Endothelial cell of umbilical vein (primary cell): ENCODE data around the gene LRRC30. TPM values are rescaled to one million over a fixed set of nuclear protein-coding genes. Genes with fewer than 3 reads are reported as not detected.
"Not testable (repeated sequence)": the region's sequence is repeated elsewhere in the genome, so short reads cannot be mapped to it uniquely, and the experiment has no call there.

ENCODE experiments used
- BruUV-seq: library from RNA; stranded (reverse); fragments of 400-500 nt; replicated peaks from 2 replicates; lab custom pipeline; 2021; lab: Mats Ljungman, UMichigan
- CTCF ChIA-PET: fragments of 300-600, 350-600 bp; sonication (Branson Sonifier 250); formaldehyde crosslinking; loops from one replicate; lab custom pipeline; 2021; ENCODE audit warnings: antibody characterized with exemption, inconsistent platforms; lab: Charles Lee
- POLR2A ChIA-PET: fragments of 300-600, 350-600 bp; sonication (Branson Sonifier 250); formaldehyde crosslinking; loops from one replicate; lab custom pipeline; 2021; ENCODE audit warnings: antibody characterized with exemption, inconsistent platforms; lab: Charles Lee
- DNase-seq: peaks from one replicate; pipeline ENCODE4 v3.0.0-alpha.2; 2011; ENCODE audit warnings: low read depth, low spot score
- FAIRE-seq: peaks from 2 replicates; lab custom pipeline; 2011; peaks lifted over from hg19 to GRCh38; lab: Jason Lieb, UNC
- H2AFZ ChIP-seq: 2 replicates; pipeline ENCODE4 v1.6.0; 2012; ENCODE audit warnings: low read depth, low read length, control low read depth, inconsistent platforms
- H3K27ac ChIP-seq: 2 replicates; pipeline ENCODE4 v1.5.1; 2011; ENCODE audit warnings: low read depth, mild to moderate bottlenecking, control low read depth, low read length, moderate library complexity; ENCODE audit not compliant: insufficient read depth
- H3K27me3 ChIP-seq, 2 experiments: 2 replicates each; pipeline versions ENCODE4 v1.6.0 to v1.6.1; 2011; ENCODE audit warnings: low read length in 2 of 2, mixed read lengths in 1 of 2; ENCODE audit not compliant: control insufficient read depth in 2 of 2, insufficient read depth in 2 of 2
- H3K36me3 ChIP-seq, 2 experiments: 2 replicates in 1 of 2; 3 replicates in 1 of 2; pipeline ENCODE4 v1.5.1; 2011; ENCODE audit warnings: low read length in 2 of 2, mild to moderate bottlenecking in 1 of 2, moderate library complexity in 1 of 2; ENCODE audit not compliant: control insufficient read depth in 2 of 2, insufficient read depth in 2 of 2; ENCODE audit errors: extremely low read depth in 1 of 2
- H3K4me1 ChIP-seq: 3 replicates; pipeline ENCODE4 v1.5.1; 2011; ENCODE audit warnings: mild to moderate bottlenecking, low read length; ENCODE audit not compliant: control insufficient read depth, insufficient read depth; ENCODE audit errors: extremely low read depth
- H3K4me2 ChIP-seq: 2 replicates; pipeline ENCODE4 v1.6.1; 2011; ENCODE audit warnings: low read length, control low read depth, mixed read lengths; ENCODE audit not compliant: insufficient read depth
- H3K4me3 ChIP-seq, 3 experiments: fragments of 200-600 bp in 1 of 3; sonication (generic), shearing (Covaris generic) in 1 of 3; replicated peaks in 1 of 3; 2 replicates each; pipeline ENCODE4 v1.5.1; 2011 to 2016; ENCODE audit warnings: control low read depth in 3 of 3, low read length in 3 of 3, mild to moderate bottlenecking in 2 of 3, inconsistent platforms in 1 of 3, low read depth in 1 of 3, moderate library complexity in 1 of 3; ENCODE audit not compliant: insufficient read depth in 1 of 3
- H3K79me2 ChIP-seq: 2 replicates; pipeline ENCODE4 v1.6.0; 2012; ENCODE audit warnings: low read length, inconsistent platforms; ENCODE audit not compliant: control insufficient read depth, insufficient read depth
- H3K9ac ChIP-seq: replicated peaks from 2 replicates; pipeline ENCODE3; 2011; ENCODE audit warnings: low read length, control low read depth; ENCODE audit not compliant: insufficient read depth; ENCODE audit errors: extremely low read depth
- H3K9me1 ChIP-seq: replicated peaks from 3 replicates; pipeline ENCODE4 v1.6.0; 2011; ENCODE audit warnings: mild to moderate bottlenecking, low read length; ENCODE audit not compliant: control insufficient read depth, insufficient read depth; ENCODE audit errors: extremely low read depth
- H3K9me3 ChIP-seq: replicated peaks from 2 replicates; pipeline ENCODE4 v1.5.1; 2012; ENCODE audit warnings: low read length, inconsistent platforms; ENCODE audit not compliant: control insufficient read depth, insufficient read depth
- H4K20me1 ChIP-seq: replicated peaks from 2 replicates; pipeline ENCODE3; 2011; ENCODE audit warnings: mild to moderate bottlenecking, low read length; ENCODE audit not compliant: control insufficient read depth, insufficient read depth; ENCODE audit errors: extremely low read depth
- EZH2 ChIP-seq: IDR thresholded peaks from 2 replicates; pipeline ENCODE4 v1.6.1; 2012; ENCODE audit warnings: borderline replicate concordance, low read depth, mild to moderate bottlenecking, moderate library complexity, low read length, inconsistent platforms; ENCODE audit not compliant: severe bottlenecking
- FOS ChIP-seq: IDR thresholded peaks from 2 replicates; pipeline ENCODE4 v1.6.1; 2011; ENCODE audit warnings: mild to moderate bottlenecking, low read length, moderate library complexity, borderline replicate concordance; ENCODE audit not compliant: insufficient read depth
- GATA2 ChIP-seq: IDR thresholded peaks from 2 replicates; pipeline ENCODE4 v1.7.0; 2011; ENCODE audit warnings: low read depth, mild to moderate bottlenecking, moderate library complexity, mixed read lengths, low read length; ENCODE audit not compliant: insufficient read length, insufficient read depth
- JUN ChIP-seq: IDR thresholded peaks from 2 replicates; pipeline ENCODE4 v1.6.1; 2011; ENCODE audit warnings: borderline replicate concordance, low read depth; ENCODE audit not compliant: insufficient read length, insufficient read depth
- MYC ChIP-seq: IDR thresholded peaks from one replicate; pipeline ENCODE4 v1.6.1; 2011; ENCODE audit warnings: mild to moderate bottlenecking, low read depth, low read length
- POLR2A ChIP-seq: IDR thresholded peaks from 2 replicates; pipeline ENCODE4 v1.6.1; 2012; ENCODE audit warnings: low read depth, mild to moderate bottlenecking, control low read depth, low read length
- POLR2AphosphoS5 ChIP-seq: IDR thresholded peaks from 2 replicates; pipeline ENCODE4 v1.6.1; 2012; ENCODE audit warnings: low read depth, mild to moderate bottlenecking, control low read depth, low read length, moderate library complexity; ENCODE audit not compliant: insufficient read depth
- dilution Hi-C: fragments of 300-500 bp; cut with MboI; formaldehyde crosslinking; loops from one replicate; pipeline ENCODE4 v1.15.0; 2019; ENCODE audit warnings: low sequenced_read_pairs; ENCODE audit not compliant: extremely low pct_ligation_motif_present
- intact Hi-C: fragments of 100-400 bp; cut with micrococcal nuclease; formaldehyde crosslinking; loops from one replicate; pipeline ENCODE4 v1.10.0; 2022
- polyA plus RNA-seq, 4 experiments: library from polyadenylated mRNA; depleted of rRNA in 3 of 4; stranded (reverse) in 3 of 4; unstranded in 1 of 4; fragments of >200 nt; gene quantifications; 2 replicates each; pipeline versions ENCODE4 v1.2.1 to v1.2.3, GENCODE V29; 2011 to 2012; ENCODE audit warnings: missing spikeins in 1 of 4
- total RNA-seq: library from RNA; stranded (reverse); gene quantifications from 2 replicates; pipeline ENCODE4 v1.2.3, GENCODE V29; 2021
- TF ChIP-seq, protein P1 (sequence below), 2 donors: IDR thresholded peaks; 1 replicate in 1 of 2; 2 replicates in 1 of 2; pipeline ENCODE4 v1.5.1; 2011; ENCODE audit warnings: low read length in 2 of 2, mild to moderate bottlenecking in 2 of 2, moderate library complexity in 2 of 2, control low read depth in 1 of 2, inconsistent platforms in 1 of 2, low read depth in 1 of 2; ENCODE audit not compliant: insufficient read depth in 1 of 2; ENCODE audit errors: extremely low read depth in 1 of 2

Gene LRRC30
- total and polyA plus RNA-seq, 2 donors (not counting 3 experiments of a cell fraction or from before 2014, with no cell fraction given) = not detected

DNA sequence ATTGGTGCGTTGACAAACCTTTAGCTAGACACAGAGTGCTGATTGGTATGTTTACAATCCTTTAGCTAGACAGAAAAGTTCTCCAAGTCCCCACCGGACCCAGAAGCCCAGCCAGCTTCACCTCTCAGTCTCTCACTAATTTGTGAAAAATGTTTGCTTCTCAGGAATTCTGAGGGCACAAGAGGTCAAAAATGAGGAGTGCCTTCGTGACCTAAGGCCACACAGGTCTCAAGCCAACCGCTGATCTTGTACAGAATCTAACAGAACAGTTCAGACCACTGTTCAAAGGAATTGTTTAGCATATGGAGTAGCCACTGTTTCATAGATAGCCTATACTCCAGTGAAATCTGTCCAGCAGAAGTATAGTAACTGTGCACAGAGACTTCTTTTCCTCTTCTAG is 29.8 kb upstream of the LRRC30 start:
- Histone ChIP-seq H2AFZ (no peak overlapping the region), H3K27me3 (no peaks in the 10 kb centered on the region), H3K9me1 (no peaks in the 10 kb centered on the region), H3K79me2 (no peaks in the 10 kb centered on the region), H4K20me1 (no peaks in the 10 kb centered on the region), H3K4me1 (no peaks in the 10 kb centered on the region), H3K4me2 (no peak overlapping the region), H3K36me3 (no peaks in the 10 kb centered on the region), H3K27ac (no peak overlapping the region), H3K9me3 (no peaks in the 10 kb centered on the region), H3K9ac (no peak overlapping the region), H3K4me3 (no peak overlapping the region)
- BruUV-seq = no TSS peak
- ChIA-PET POLR2A (no interaction called here), CTCF (interaction anchor here (0.7 kb wide), 2 partner anchors 16 to 1762 kb away, joined by 3 read pairs; no protein-coding TSS in a partner anchor)
- DNase-seq (no peak), FAIRE-seq (no peak)
- intact Hi-C loops = no loop called here
- TF ChIP-seq EZH2 = no peak
- TF ChIP-seq JUN = no peak
- no peak for TF ChIP-seq POLR2AphosphoS5
- TF ChIP-seq POLR2A = no peak
- TF ChIP-seq, protein P1, sequence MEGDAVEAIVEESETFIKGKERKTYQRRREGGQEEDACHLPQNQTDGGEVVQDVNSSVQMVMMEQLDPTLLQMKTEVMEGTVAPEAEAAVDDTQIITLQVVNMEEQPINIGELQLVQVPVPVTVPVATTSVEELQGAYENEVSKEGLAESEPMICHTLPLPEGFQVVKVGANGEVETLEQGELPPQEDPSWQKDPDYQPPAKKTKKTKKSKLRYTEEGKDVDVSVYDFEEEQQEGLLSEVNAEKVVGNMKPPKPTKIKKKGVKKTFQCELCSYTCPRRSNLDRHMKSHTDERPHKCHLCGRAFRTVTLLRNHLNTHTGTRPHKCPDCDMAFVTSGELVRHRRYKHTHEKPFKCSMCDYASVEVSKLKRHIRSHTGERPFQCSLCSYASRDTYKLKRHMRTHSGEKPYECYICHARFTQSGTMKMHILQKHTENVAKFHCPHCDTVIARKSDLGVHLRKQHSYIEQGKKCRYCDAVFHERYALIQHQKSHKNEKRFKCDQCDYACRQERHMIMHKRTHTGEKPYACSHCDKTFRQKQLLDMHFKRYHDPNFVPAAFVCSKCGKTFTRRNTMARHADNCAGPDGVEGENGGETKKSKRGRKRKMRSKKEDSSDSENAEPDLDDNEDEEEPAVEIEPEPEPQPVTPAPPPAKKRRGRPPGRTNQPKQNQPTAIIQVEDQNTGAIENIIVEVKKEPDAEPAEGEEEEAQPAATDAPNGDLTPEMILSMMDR (IDR thresholded peaks at IDR 0.05; ENCODE audit: extremely low read depth in 1 of 2, insufficient read depth in 1 of 2, low read depth in 1 of 2, low read length in 2 of 2) = no peak
- no peak for TF ChIP-seq MYC
- dilution Hi-C loops = no loop called here

- no peak for DNase-seq
- H3K9me3 ChIP-seq = no peaks in the 10 kb centered on the region
- H3K4me1 ChIP-seq = no peaks in the 10 kb centered on the region
- H3K79me2 ChIP-seq = no peaks in the 10 kb centered on the region
- H3K36me3 ChIP-seq = no peaks in the 10 kb centered on the region
- no peak overlapping the region for H3K4me2 ChIP-seq
- POLR2A ChIA-PET = no interaction called here
- no TSS peak for BruUV-seq
- intact Hi-C loops (no loop called here), dilution Hi-C loops (no loop called here)
- H3K9ac ChIP-seq = no peak overlapping the region
- H3K27me3 ChIP-seq = no peaks in the 10 kb centered on the region
- H3K9me1 ChIP-seq = no peaks in the 10 kb centered on the region
- no peak for TF ChIP-seq FOS
- no peak for TF ChIP-seq POLR2AphosphoS5
- no peak for TF ChIP-seq GATA2
- TF ChIP-seq JUN = no peak
- TF ChIP-seq EZH2 = no peak
- no peaks in the 10 kb centered on the region for H4K20me1 ChIP-seq
- H3K4me3 ChIP-seq = no peak overlapping the region
- no peak for FAIRE-seq
- H2AFZ ChIP-seq = no peak overlapping the region
- no peak overlapping the region for H3K27ac ChIP-seq
- CTCF ChIA-PET = no interaction called here
Observed at GRCh38 chr18:7202169-7202568, 28.7 kb upstream of the LRRC30 start.

DNA sequence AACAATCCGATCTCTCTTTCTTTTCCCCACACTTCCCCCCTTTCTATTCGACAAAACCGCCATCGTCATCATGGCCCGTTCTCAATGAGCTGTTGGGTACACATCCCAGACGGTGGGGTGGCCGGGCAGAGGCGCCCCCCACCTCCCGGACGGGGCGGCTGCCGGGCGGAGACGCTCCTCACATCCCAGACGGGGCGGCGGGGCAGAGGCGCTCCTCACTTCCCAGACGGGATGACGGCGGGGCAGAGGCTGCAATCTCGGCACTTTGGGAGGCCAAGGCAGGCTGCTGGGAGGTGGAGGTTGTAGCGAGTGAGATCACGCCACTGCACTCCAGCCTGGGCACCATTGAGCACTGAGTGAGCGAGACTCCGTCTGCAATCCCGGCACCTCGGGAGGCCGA is 27.3 kb upstream of the LRRC30 start:
- H2AFZ ChIP-seq, H3K36me3 ChIP-seq, H3K9ac ChIP-seq, intact Hi-C loops, CTCF ChIA-PET, dilution Hi-C loops, H3K4me2 ChIP-seq, H3K4me3 ChIP-seq, H3K4me1 ChIP-seq, H3K27me3 ChIP-seq, DNase-seq, H4K20me1 ChIP-seq, H3K9me1 ChIP-seq, FAIRE-seq, H3K27ac ChIP-seq, H3K79me2 ChIP-seq, H3K9me3 ChIP-seq, POLR2A ChIA-PET, BruUV-seq: not testable (repeated sequence)
